Erythroblast (primary cell): ENCODE measurements around the gene TLR8.

Experiments used
- DNase-seq, 2 experiments: peaks; one replicate each; lab custom pipeline; 2025; lab: John Stamatoyannopoulos, UW
- GATA1 ChIP-seq: IDR thresholded peaks from 2 replicates; pipeline ENCODE4 v1.6.1; 2011; ENCODE audit warnings: low read depth, mild to moderate bottlenecking, control low read depth, low read length, moderate library complexity
- POLR2A ChIP-seq: IDR thresholded peaks from 2 replicates; pipeline ENCODE4 v1.6.1; 2011; ENCODE audit warnings: mild to moderate bottlenecking, low read length

The TLR8 gene

GRCh38 chrX:12946406-12946805, 40.0 kb downstream of the TLR8 start:
- no peak for DNase-seq
- TF ChIP-seq GATA1 (no peak), POLR2A (no peak)

GRCh38 chrX:12946838-12947544, 40.6 kb downstream of the TLR8 start:
- TF ChIP-seq GATA1 (no peak), POLR2A (no peak)

GRCh38 chrX:12947545-12948235, 41.3 kb downstream of the TLR8 start:
- no peak for TF ChIP-seq POLR2A
- TF ChIP-seq GATA1, result no peak
- DNase-seq, result no peak

More at GRCh38 chrX:12946838-12947544, 40.6 kb downstream of the TLR8 start:
- peak; percentile 67 to 86 for DNase-seq

- DNase-seq, result no peak
- no peak for TF ChIP-seq GATA1
- TF ChIP-seq POLR2A, result no peak
Observed at GRCh38 chrX:12948495-12948894, 42.1 kb downstream of the TLR8 start.

GRCh38 chrX:12949205-12949926, 42.9 kb downstream of the TLR8 start:
- no peak for TF ChIP-seq GATA1
- TF ChIP-seq POLR2A, result no peak
- no peak for DNase-seq

GRCh38 chrX:12949927-12950656, 43.7 kb downstream of the TLR8 start:
- TF ChIP-seq POLR2A, result no peak
- peak; percentile 84 to 89 for DNase-seq

- TF ChIP-seq POLR2A (no peak), GATA1 (no peak)
Observed at GRCh38 chrX:12950851-12951594, 44.6 kb downstream of the TLR8 start.

GRCh38 chrX:12951595-12951975, 45.2 kb downstream of the TLR8 start:
- DNase-seq, result no peak
- no peak for TF ChIP-seq POLR2A
- no peak for TF ChIP-seq GATA1

More at GRCh38 chrX:12950851-12951594, 44.6 kb downstream of the TLR8 start:
- DNase-seq, result peak; percentile 67 to 70

- TF ChIP-seq GATA1 (no peak), POLR2A (no peak)
- no peak for DNase-seq
Observed at GRCh38 chrX:12953420-12953819, 47.0 kb downstream of the TLR8 start.

- DNase-seq, result no peak
- TF ChIP-seq POLR2A (no peak), GATA1 (no peak)
Observed at GRCh38 chrX:12954376-12954775, 48.0 kb downstream of the TLR8 start.

GRCh38 chrX:12954981-12955380, 48.6 kb downstream of the TLR8 start:
- TF ChIP-seq GATA1 (no peak), POLR2A (no peak)
- peak; percentile 18 to 26 for DNase-seq

GRCh38 chrX:12955882-12956703, 49.7 kb downstream of the TLR8 start:
- no peak for TF ChIP-seq GATA1
- peak; percentile 55 for TF ChIP-seq POLR2A
- peak; percentile 84 to 90 for DNase-seq
